Stimulated activated CD4-positive, alpha-beta T cell treated with anti-CD3 and anti-CD28 coated beads, TNF-alpha, amount 100 ng/mL, for 4 hours (primary cell): ENCODE results near the gene MINDY2.
"Not testable (repeated sequence)": the region's sequence is repeated elsewhere in the genome, so short reads cannot be mapped to it uniquely, and the experiment has no call there.

ENCODE experiments used
- DNase-seq, 3 experiments: peaks; one replicate each; pipeline ENCODE4 v3.0.0-alpha.2; 2020; ENCODE audit warnings: low read depth in 3 of 3

MINDY2 gene

GRCh38 chr15:58749532-58750337 lies 21.4 kb upstream of the MINDY2 start, which contains the start of gene ADAM10:
ADAM10 (minus strand) TSS chr15:58749707; CDS start chr15:58749534, 173 bp downstream.
- DNase-seq = peak; percentile 95 to 98 (median 98)

- no peak for DNase-seq
Measured at GRCh38 chr15:58752716-58753115, 18.4 kb upstream of the MINDY2 start.

- DNase-seq = no peak
Measured at GRCh38 chr15:58755350-58755749, 15.8 kb upstream of the MINDY2 start.

- DNase-seq = no peak
Measured at GRCh38 chr15:58755956-58756355, 15.1 kb upstream of the MINDY2 start.

- DNase-seq = no peak
Measured at GRCh38 chr15:58758141-58758540, 13.0 kb upstream of the MINDY2 start.

GRCh38 chr15:58760385-58761009 lies 10.6 kb upstream of the MINDY2 start:
- no peak for DNase-seq

- DNase-seq = no peak
Measured at GRCh38 chr15:58761010-58761388, 10.1 kb upstream of the MINDY2 start.

GRCh38 chr15:58762285-58762684 lies 8.8 kb upstream of the MINDY2 start:
- DNase-seq = no peak

GRCh38 chr15:58762731-58763130 lies 8.4 kb upstream of the MINDY2 start:
- DNase-seq = no peak

- DNase-seq = no peak
Measured at GRCh38 chr15:58764468-58764867, 6.6 kb upstream of the MINDY2 start.

- no peak for DNase-seq
Measured at GRCh38 chr15:58766290-58766689, 4.8 kb upstream of the MINDY2 start.

GRCh38 chr15:58768601-58769004 lies 2.5 kb upstream of the MINDY2 start:
- DNase-seq = not testable (repeated sequence)

GRCh38 chr15:58770519-58770856 lies 614 bp upstream of the MINDY2 start:
- DNase-seq = no peak

GRCh38 chr15:58771621-58772250 lies 634 bp downstream of the MINDY2 start:
- peak in 2 of 3 experiments; percentile 3 to 13 for DNase-seq

- no peak for DNase-seq
Measured at GRCh38 chr15:58773024-58773423, 1.9 kb downstream of the MINDY2 start.

GRCh38 chr15:58775402-58775801 lies 4.3 kb downstream of the MINDY2 start:
- no peak for DNase-seq

GRCh38 chr15:58777107-58777506 lies 6.0 kb downstream of the MINDY2 start:
- no peak for DNase-seq

GRCh38 chr15:58779554-58779953 lies 8.5 kb downstream of the MINDY2 start:
- DNase-seq = no peak

- no peak for DNase-seq
Measured at GRCh38 chr15:58785355-58785754, 14.3 kb downstream of the MINDY2 start.

GRCh38 chr15:58788056-58788710 lies 17.1 kb downstream of the MINDY2 start:
- no peak for DNase-seq

- DNase-seq = no peak
Measured at GRCh38 chr15:58793862-58794261, 22.8 kb downstream of the MINDY2 start.

- DNase-seq = no peak
Measured at GRCh38 chr15:58795825-58796224, 24.7 kb downstream of the MINDY2 start.
